Testis (tissue), 3 donors: Measurements from ENCODE around the gene NRP1. TPM values are rescaled to one million over a fixed set of nuclear protein-coding genes. Genes with fewer than 3 reads are reported as not detected.

Experiments used
- DNase-seq: peaks from one replicate; pipeline ENCODE4 v3.0.0-alpha.2; 2019
- H3K27ac ChIP-seq, 2 donors: fragments of 200-600 bp; sonication (generic); one replicate each; pipeline ENCODE4 v1.5.1; 2019
- H3K27me3 ChIP-seq: fragments of 200-600 bp; sonication (generic); one replicate; pipeline ENCODE4 v1.5.1; 2019
- H3K36me3 ChIP-seq: fragments of 200-600 bp; sonication (generic); one replicate; pipeline ENCODE4 v1.5.1; 2017; ENCODE audit warnings: low read depth; ENCODE audit errors: missing control alignments
- H3K4me1 ChIP-seq: fragments of 200-600 bp; sonication (generic); one replicate; pipeline ENCODE4 v1.5.1; 2019
- H3K4me3 ChIP-seq, 2 donors: fragments of 200-600 bp; sonication (generic); one replicate each; pipeline ENCODE4 v1.5.1; 2017 to 2019
- H3K9me3 ChIP-seq: fragments of 200-600 bp; sonication (generic); one replicate; pipeline ENCODE4 v1.5.1; 2017
- POLR2A ChIP-seq: fragments of 450-650 bp; IDR thresholded peaks from one replicate; pipeline ENCODE4 v1.6.1; 2017; ENCODE audit warnings: antibody characterized with exemption, mild to moderate bottlenecking, moderate library complexity
- WGBS, 2 donors: methylation state at CpG; one replicate each; pipeline ENCODE4 v1.1.5; 2018; 5-methylcytosine and 5-hydroxymethylcytosine counted together
- intact Hi-C: fragments of 100-400 bp; cut with DNase I; formaldehyde crosslinking; loops from one replicate; pipeline ENCODE4 v1.15.1; 2023; ENCODE audit warnings: low total_unique reads
- polyA plus RNA-seq: library from polyadenylated mRNA; stranded (reverse); fragments of 350-450 nt; fragmentation: Illumina TruSeq; extraction: RNeasy Lipid Tissue Mini Kit (QIAGEN cat#74804); gene quantifications from one replicate; pipeline ENCODE4 v1.2.3, GENCODE V29; 2014; ENCODE audit warnings: low read depth, low replicate concordance; ENCODE audit not compliant: insufficient read depth
- total RNA-seq, 2 donors: library from RNA; depleted of rRNA; stranded (reverse); fragments of >200 nt; gene quantifications; one replicate each; pipeline ENCODE4 v1.2.3, GENCODE V29; 2016
- TF ChIP-seq, protein P1 (sequence below), 3 experiments: fragments of 450-650 bp in 2 of 3; fragments of 200-600 bp in 1 of 3; sonication (generic) in 1 of 3; IDR thresholded peaks; one replicate each; pipeline ENCODE4 v1.5.1; 2016 to 2019; ENCODE audit warnings: antibody characterized with exemption in 3 of 3, mild to moderate bottlenecking in 2 of 3, moderate library complexity in 1 of 3

NRP1 gene
- total and polyA plus RNA-seq, 3 donors from 2014 or later: 15.9 to 23.8 (median 17.1) TPM

GRCh38 chr10:33192190-33192589, 142.3 kb downstream of the NRP1 start:
- no peaks in the 10 kb centered on the region for H3K9me3 ChIP-seq
- no peak overlapping the region for H3K4me3 ChIP-seq
- H3K27ac ChIP-seq: no peak overlapping the region
- H3K27me3 ChIP-seq: no peaks in the 10 kb centered on the region
- intact Hi-C loops: loop anchor here (10.0 kb wide), 2 partner anchors 143 to 1443 kb away; partner anchors contain the start of gene NRP1
- TF ChIP-seq POLR2A: no peak
- TF ChIP-seq, protein P1, sequence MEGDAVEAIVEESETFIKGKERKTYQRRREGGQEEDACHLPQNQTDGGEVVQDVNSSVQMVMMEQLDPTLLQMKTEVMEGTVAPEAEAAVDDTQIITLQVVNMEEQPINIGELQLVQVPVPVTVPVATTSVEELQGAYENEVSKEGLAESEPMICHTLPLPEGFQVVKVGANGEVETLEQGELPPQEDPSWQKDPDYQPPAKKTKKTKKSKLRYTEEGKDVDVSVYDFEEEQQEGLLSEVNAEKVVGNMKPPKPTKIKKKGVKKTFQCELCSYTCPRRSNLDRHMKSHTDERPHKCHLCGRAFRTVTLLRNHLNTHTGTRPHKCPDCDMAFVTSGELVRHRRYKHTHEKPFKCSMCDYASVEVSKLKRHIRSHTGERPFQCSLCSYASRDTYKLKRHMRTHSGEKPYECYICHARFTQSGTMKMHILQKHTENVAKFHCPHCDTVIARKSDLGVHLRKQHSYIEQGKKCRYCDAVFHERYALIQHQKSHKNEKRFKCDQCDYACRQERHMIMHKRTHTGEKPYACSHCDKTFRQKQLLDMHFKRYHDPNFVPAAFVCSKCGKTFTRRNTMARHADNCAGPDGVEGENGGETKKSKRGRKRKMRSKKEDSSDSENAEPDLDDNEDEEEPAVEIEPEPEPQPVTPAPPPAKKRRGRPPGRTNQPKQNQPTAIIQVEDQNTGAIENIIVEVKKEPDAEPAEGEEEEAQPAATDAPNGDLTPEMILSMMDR (IDR thresholded peaks at IDR 0.05): no peak
- no peaks in the 10 kb centered on the region for H3K4me1 ChIP-seq
- 84 to 88% methylated on average over 5 of the region's 5 CpGs for whole genome bisulfite sequencing, 2 donors
- DNase-seq: no peak
- no peaks in the 10 kb centered on the region for H3K36me3 ChIP-seq

- Histone ChIP-seq H3K27me3 (no peaks in the 10 kb centered on the region), H3K36me3 (no peaks in the 10 kb centered on the region), H3K4me3 (no peak overlapping the region), H3K27ac (no peak overlapping the region), H3K9me3 (no peaks in the 10 kb centered on the region), H3K4me1 (no peaks in the 10 kb centered on the region)
- no peak for DNase-seq
- no peak for TF ChIP-seq POLR2A
- TF ChIP-seq, protein P1 (IDR thresholded peaks at IDR 0.05): no peak
- WGBS, 2 donors: 93% methylated on average over 1 of the region's 1 CpG
- intact Hi-C loops: loop anchor here (10.0 kb wide), 2 partner anchors 144 to 1444 kb away; partner anchors contain the start of gene NRP1
Observed at GRCh38 chr10:33190406-33190805, 144.1 kb downstream of the NRP1 start.

DNA sequence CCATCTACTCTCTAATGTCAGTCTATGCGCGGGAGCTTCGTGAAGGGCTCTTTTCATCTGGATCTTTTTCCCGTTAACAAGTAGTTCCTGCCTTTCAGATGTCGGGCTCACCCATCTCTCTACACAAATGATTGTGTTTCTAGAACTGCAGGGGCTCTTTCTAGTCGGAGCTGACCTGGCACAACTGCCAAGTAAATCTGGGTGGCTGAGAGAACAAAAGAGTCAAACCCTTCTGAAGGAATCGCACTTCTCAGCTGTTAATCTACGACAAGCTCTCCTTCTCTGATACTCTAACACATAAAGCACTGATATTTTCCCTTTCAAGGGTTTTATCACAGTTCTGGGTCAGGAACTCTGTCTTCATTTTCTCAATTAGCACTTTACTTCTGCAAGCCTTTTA, 144.7 kb downstream of the NRP1 start:
- intact Hi-C loops: loop anchor here (10.0 kb wide), 2 partner anchors 145 to 1445 kb away; partner anchors contain the start of gene NRP1
- 69 to 80% methylated on average over 8 of the region's 8 CpGs for WGBS, 2 donors
- Histone ChIP-seq H3K4me1 (no peaks in the 10 kb centered on the region), H3K4me3 (no peak overlapping the region), H3K27me3 (no peaks in the 10 kb centered on the region), H3K9me3 (no peaks in the 10 kb centered on the region), H3K27ac (no peak overlapping the region), H3K36me3 (no peaks in the 10 kb centered on the region)
- DNase-seq: no peak
- no peak for TF ChIP-seq POLR2A
- TF ChIP-seq, protein P1 (IDR thresholded peaks at IDR 0.05): no peak

GRCh38 chr10:33189363-33189762, 145.1 kb downstream of the NRP1 start:
- Histone ChIP-seq H3K9me3 (no peaks in the 10 kb centered on the region), H3K27me3 (no peaks in the 10 kb centered on the region), H3K36me3 (no peaks in the 10 kb centered on the region), H3K27ac (no peak overlapping the region), H3K4me3 (no peak overlapping the region), H3K4me1 (no peaks in the 10 kb centered on the region)
- intact Hi-C loops: no loop called here
- WGBS, 2 donors: 83 to 85% methylated on average over 6 of the region's 6 CpGs
- DNase-seq: no peak
- TF ChIP-seq, protein P1 (IDR thresholded peaks at IDR 0.05): no peak
- TF ChIP-seq POLR2A: no peak

- Histone ChIP-seq H3K36me3 (no peaks in the 10 kb centered on the region), H3K9me3 (no peaks in the 10 kb centered on the region), H3K27ac (no peak overlapping the region), H3K4me3 (no peak overlapping the region), H3K4me1 (no peaks in the 10 kb centered on the region), H3K27me3 (no peaks in the 10 kb centered on the region)
- WGBS, 2 donors: 83 to 87% methylated on average over 9 of the region's 9 CpGs
- TF ChIP-seq, protein P1 (IDR thresholded peaks at IDR 0.05): no peak
- intact Hi-C loops: no loop called here
- no peak for DNase-seq
Observed at GRCh38 chr10:33187427-33187999, 147.0 kb downstream of the NRP1 start.
